Umbilical cord (tissue), 2 donors: Measurements from ENCODE around the gene METTL6. TPM values are rescaled to one million over a fixed set of nuclear protein-coding genes. Genes with fewer than 3 reads are reported as not detected.
"Not testable (repeated sequence)": the region's sequence is repeated elsewhere in the genome, so short reads cannot be mapped to it uniquely, and the experiment has no call there.

ENCODE experiments used
- DNase-seq: peaks from one replicate; pipeline ENCODE4 v3.0.0-alpha.2; 2015; ENCODE audit warnings: low spot score
- total RNA-seq: library from RNA; depleted of rRNA; stranded (reverse); fragments of >200 nt; gene quantifications from one replicate; pipeline ENCODE4 v1.2.3, GENCODE V29; 2014; ENCODE audit warnings: low replicate concordance; ENCODE audit not compliant: insufficient read depth

METTL6 gene
- total RNA-seq, 1 donor from 2014 or later, result 40.9 TPM

- DNase-seq, result no peak
Measured at GRCh38 chr3:15368561-15369135, 58.7 kb downstream of the METTL6 start.

DNA sequence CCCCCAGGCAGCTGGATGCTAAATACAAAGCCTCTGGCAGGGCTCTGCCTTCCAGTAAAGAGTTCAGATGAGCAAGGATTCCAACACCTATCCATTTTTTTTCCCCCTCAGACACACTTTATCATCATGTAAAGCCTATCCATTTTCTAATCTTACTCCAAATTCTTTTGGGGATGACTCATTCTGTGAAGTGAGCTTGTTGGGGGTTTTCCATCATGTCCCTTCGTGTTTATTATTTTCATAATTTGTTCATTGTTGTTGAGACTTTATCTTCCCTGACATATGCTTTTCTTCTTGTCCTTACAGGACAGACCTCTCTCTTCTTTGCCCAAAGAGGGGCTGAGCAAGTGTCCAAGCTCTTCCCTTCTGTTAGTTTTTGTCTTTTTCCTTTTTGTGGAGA is 60.3 kb downstream of the METTL6 start:
- no peak for DNase-seq

GRCh38 chr3:15364078-15364477 is 63.3 kb downstream of the METTL6 start:
- not testable (repeated sequence) for DNase-seq

DNA sequence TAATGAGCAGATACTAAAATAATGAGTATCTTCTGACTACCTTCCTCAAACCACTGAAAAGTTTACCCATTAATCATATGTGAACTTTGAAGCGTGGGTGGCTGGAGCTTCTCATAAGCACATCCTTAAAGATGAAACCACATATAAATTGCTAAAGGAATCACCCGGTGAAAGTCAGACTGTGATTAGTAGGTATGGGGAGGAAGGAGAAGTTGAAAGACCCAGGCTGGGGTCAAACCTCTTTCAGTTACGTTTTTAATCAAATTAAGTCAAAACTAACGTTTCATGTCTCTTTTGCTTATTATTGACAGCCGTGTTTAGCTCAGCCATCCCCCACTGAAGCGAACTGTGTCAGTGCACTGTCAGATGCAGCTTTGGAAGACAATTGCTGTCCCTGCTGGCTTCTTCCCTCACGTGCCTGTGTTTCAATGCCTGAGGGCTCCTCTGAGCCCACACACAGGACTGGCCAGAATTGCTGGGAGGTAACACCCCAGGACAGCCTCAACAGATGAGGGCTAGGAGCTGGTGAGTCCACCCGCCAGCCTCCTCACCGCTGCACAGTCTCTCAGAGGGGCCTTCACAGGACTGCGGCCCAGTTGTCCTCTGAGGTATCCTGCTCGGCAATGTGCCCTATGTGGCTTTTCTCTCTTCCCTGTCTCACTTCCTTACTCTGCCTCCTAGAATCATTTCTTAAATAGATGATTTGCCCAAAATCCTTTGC is 65.7 kb downstream of the METTL6 start:
- no peak for DNase-seq

DNA sequence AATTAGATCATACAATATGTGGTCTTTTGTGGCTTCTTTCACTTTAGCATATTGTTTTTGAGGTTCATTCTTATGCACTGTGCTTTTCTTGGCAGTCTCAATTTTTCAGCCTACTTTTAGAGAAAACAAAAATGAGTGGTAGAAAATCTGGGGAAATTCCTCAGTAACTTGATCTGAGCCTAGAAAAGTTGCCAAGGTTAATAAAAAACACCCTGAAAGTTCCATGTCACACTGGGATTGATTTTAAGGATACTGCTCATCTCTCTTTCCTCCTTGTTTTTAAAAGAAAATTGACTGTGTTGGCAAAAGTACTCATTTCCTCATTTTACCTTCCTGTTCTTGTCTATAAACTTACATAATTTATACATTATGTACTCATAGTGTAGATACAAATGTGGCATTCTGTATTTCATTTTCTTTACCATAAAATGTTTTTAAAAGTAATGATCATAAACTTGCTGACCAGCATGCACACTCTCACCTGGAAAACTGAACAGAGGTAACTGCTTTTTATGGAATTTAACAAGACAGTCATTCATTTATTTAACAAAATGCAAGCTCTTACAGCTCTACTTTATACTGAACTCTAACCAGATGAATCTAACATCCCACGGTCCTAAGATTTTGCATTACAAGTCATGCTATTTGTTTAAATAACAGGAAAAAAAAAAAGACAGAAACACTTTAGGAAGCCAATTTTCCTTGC is 66.4 kb downstream of the METTL6 start:
- peak; percentile 49 for DNase-seq

Other genes with a start within 250 kb of the METTL6 start
- gene CAPN7, start 221.3 kb downstream of the METTL6 start, total RNA-seq, result 42.1 TPM
- gene SH3BP5, start 95.0 kb downstream of the METTL6 start, total RNA-seq, result 21.4 TPM
- 9.4 TPM for gene EAF1, start 54 bp upstream of the METTL6 start, total RNA-seq
- gene COLQ, start 94.2 kb upstream of the METTL6 start, total RNA-seq, result 0.72 TPM
- gene HACL1, start 174.0 kb upstream of the METTL6 start, total RNA-seq, result 18.3 TPM
- 29.9 TPM for gene BTD, start 174.2 kb upstream of the METTL6 start, total RNA-seq